Epithelial cell of proximal tubule (primary cell): ENCODE data around the gene CYP21A2. TPM values are rescaled to one million over a fixed set of nuclear protein-coding genes. Genes with fewer than 3 reads are reported as not detected.
"Not testable (repeated sequence)": the region's sequence is repeated elsewhere in the genome, so short reads cannot be mapped to it uniquely, and the experiment has no call there.

Experiments used
- DNase-seq: peaks from one replicate; pipeline ENCODE4 v3.0.0-alpha.2; 2011; ENCODE audit warnings: low read depth
- H3K4me3 ChIP-seq: 2 replicates; pipeline ENCODE4 v1.5.1; 2011; ENCODE audit warnings: low read depth, mild to moderate bottlenecking, low read length
- total RNA-seq: library from RNA; depleted of rRNA; stranded (reverse); fragments of >200 nt; gene quantifications from 2 replicates; pipeline ENCODE4 v1.2.3, GENCODE V29; 2015

CYP21A2 gene
- total RNA-seq, 1 donor from 2014 or later: not detected

DNA sequence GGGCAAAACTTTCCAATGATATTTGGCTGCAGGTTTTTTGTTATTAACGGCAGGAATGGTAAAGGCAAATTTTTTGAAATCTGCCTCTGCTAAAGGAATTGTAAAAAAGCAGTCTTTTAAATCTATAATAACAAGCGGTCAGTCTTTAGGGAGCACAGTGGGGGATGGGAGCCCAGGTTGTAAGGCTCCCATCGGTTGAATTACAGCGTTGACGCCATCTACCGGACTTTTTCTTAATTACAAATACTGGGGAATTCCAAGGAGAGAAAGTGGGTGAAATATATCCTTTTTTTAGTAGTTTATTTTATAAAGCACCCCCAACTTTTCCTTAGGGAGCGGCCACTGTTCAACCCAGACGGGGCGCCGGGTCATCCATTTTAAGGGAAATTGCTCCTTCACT is 16.1 kb upstream of the CYP21A2 start:
- not testable (repeated sequence) for H3K4me3 ChIP-seq, DNase-seq

DNA sequence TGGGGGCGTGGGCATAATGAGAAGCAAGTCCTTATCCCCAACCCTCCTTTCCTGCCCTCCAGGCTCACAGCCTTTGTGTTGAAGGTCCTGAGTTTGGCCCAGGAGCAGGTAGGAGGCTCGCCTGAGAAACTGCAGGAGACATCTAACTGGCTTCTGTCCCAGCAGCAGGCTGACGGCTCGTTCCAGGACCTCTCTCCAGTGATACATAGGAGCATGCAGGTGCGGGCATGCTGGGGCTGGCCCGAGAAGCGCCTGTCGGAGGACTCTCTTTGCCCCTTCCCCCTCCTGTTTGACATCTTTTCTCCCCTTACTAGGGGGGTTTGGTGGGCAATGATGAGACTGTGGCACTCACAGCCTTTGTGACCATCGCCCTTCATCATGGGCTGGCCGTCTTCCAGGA is 9.6 kb upstream of the CYP21A2 start:
- DNase-seq: not testable (repeated sequence)

DNA sequence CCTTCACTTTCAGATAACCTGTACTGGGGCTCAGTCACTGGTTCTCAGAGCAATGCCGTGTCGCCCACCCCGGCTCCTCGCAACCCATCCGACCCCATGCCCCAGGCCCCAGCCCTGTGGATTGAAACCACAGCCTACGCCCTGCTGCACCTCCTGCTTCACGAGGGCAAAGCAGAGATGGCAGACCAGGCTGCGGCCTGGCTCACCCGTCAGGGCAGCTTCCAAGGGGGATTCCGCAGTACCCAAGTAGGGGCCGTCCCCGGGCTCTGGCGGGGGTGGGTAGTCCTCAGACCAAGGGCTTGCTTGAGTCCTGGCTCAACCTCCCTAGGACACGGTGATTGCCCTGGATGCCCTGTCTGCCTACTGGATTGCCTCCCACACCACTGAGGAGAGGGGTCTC is 8.7 kb upstream of the CYP21A2 start:
- H3K4me3 ChIP-seq, DNase-seq: not testable (repeated sequence)

More for the DNA sequence above, 9.6 kb upstream of the CYP21A2 start:
- H3K4me3 ChIP-seq: not testable (repeated sequence)

DNA sequence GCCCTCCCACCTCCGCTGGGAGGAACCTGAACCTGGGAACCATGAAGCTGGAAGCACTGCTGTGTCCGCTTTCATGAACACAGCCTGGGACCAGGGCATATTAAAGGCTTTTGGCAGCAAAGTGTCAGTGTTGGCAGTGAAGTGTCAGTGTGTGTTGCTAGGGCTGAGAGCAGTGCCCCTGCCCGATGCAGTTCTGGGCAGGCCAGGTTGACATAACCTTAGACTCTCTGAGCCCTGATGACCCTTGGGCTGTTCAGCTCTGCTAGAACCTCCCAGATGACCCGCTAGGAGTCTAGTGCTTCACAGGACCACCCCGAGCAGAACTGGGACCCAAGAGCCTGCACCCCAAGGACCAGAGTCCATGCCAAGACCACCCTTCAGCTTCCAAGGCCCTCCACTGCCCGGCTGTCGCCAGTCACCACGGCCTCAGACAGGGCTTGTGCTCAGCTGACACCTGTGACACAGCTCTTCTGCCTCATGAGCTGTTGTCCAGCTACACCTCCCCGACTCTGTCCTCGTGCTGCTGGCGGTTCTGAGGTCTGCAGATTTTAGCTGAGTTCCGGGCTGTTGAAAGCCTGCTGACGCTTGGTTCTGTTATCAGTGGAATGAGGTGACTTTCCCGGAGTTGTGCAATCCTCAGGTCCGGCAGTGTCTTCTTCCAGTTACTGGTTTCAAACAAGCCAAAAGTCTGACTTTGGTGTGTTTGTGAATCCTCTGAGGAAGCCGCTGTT is 2.8 kb upstream of the CYP21A2 start:
- DNase-seq, H3K4me3 ChIP-seq: not testable (repeated sequence)

DNA sequence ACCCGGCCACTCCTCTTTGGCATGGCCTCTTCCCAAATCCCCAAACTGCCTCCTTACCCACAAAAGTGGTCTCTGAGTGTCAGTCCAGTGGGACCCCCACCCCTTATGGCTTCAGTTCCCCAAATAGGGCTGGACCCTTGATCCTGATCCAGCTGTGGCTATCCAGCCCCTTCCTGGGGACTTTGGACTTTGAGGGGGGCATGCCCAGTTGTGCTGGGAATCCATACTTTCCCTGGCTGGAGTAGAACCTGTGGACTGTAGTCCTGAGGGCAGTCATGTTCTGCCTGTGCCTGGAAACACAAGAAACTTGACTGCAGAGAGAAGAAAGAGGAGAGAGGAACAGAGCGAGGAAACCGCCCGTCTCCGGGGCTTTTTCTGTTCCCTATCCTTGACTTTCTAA is 1.1 kb upstream of the CYP21A2 start:
- not testable (repeated sequence) for H3K4me3 ChIP-seq, DNase-seq

DNA sequence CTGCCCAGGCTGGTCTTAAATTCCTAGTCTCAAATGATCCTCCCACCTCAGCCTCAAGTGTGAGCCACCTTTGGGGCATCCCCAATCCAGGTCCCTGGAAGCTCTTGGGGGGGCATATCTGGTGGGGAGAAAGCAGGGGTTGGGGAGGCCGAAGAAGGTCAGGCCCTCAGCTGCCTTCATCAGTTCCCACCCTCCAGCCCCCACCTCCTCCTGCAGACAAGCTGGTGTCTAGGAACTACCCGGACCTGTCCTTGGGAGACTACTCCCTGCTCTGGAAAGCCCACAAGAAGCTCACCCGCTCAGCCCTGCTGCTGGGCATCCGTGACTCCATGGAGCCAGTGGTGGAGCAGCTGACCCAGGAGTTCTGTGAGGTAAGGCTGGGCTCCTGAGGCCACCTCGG is 663 bp downstream of the CYP21A2 start:
- not testable (repeated sequence) for H3K4me3 ChIP-seq, DNase-seq

DNA sequence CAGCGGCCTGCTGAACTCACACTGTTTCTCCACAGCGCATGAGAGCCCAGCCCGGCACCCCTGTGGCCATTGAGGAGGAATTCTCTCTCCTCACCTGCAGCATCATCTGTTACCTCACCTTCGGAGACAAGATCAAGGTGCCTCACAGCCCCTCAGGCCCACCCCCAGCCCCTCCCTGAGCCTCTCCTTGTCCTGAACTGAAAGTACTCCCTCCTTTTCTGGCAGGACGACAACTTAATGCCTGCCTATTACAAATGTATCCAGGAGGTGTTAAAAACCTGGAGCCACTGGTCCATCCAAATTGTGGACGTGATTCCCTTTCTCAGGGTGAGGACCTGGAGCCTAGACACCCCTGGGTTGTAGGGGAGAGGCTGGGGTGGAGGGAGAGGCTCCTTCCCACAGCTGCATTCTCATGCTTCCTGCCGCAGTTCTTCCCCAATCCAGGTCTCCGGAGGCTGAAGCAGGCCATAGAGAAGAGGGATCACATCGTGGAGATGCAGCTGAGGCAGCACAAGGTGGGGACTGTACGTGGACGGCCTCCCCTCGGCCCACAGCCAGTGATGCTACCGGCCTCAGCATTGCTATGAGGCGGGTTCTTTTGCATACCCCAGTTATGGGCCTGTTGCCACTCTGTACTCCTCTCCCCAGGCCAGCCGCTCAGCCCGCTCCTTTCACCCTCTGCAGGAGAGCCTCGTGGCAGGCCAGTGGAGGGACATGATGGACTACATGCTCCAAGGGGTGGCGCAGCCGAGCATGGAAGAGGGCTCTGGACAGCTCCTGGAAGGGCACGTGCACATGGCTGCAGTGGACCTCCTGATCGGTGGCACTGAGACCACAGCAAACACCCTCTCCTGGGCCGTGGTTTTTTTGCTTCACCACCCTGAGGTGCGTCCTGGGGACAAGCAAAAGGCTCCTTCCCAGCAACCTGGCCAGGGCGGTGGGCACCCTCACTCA is 1.4 kb downstream of the CYP21A2 start:
- not testable (repeated sequence) for DNase-seq, H3K4me3 ChIP-seq

DNA sequence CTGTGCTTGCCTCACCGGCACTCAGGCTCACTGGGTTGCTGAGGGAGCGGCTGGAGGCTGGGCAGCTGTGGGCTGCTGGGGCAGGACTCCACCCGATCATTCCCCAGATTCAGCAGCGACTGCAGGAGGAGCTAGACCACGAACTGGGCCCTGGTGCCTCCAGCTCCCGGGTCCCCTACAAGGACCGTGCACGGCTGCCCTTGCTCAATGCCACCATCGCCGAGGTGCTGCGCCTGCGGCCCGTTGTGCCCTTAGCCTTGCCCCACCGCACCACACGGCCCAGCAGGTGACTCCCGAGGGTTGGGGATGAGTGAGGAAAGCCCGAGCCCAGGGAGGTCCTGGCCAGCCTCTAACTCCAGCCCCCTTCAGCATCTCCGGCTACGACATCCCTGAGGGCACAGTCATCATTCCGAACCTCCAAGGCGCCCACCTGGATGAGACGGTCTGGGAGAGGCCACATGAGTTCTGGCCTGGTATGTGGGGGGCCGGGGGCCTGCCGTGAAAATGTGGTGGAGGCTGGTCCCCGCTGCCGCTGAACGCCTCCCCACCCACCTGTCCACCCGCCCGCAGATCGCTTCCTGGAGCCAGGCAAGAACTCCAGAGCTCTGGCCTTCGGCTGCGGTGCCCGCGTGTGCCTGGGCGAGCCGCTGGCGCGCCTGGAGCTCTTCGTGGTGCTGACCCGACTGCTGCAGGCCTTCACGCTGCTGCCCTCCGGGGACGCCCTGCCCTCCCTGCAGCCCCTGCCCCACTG is 2.3 kb downstream of the CYP21A2 start:
- not testable (repeated sequence) for DNase-seq, H3K4me3 ChIP-seq

DNA sequence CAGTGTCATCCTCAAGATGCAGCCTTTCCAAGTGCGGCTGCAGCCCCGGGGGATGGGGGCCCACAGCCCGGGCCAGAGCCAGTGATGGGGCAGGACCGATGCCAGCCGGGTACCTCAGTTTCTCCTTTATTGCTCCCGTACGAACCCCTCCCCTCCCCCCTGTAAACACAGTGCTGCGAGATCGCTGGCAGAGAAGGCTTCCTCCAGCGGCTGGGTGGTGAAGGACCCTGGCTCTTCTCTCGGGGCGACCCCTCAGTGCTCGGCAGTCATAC is 2.8 kb downstream of the CYP21A2 start:
- DNase-seq, H3K4me3 ChIP-seq: not testable (repeated sequence)

DNA sequence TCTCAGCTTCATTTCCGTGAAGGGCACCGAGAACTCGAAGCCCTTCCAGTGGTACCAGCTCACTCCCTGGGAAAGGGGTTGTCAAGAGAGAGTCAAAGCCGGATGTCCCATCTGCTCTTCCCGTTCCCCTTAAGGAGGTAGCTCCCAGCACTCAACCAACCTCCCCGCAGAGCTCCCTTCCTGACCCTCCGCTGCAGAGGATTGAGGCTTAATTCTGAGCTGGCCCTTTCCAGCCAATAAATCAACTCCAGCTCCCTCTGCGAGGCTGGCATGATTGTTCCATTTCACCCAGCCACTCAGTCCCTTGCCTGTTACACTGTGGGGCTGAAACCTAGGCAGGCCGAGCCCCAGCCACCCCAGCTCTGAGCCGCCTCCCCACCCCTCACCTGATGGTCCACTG is 3.2 kb downstream of the CYP21A2 start:
- not testable (repeated sequence) for H3K4me3 ChIP-seq, DNase-seq

DNA sequence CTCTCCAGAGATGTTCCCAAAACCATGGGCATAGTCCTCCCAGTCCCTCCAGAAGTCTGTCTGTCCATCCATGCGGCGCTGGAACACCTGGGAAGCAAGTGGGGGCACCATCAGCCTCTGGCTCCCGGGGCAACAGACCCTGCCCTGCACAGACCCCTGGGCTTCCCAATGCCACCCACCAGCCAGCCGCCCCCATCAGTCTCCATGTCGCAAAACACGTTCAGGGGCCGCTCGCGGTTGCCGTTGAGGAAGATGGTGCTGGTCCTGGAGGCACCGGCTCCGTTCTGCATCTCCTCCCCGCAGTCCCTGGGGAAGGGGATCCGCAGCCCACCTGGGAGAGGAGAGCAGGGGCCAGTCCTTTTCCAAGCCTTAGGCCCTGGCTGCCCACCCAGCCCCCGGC is 4.1 kb downstream of the CYP21A2 start:
- DNase-seq: not testable (repeated sequence)

DNA sequence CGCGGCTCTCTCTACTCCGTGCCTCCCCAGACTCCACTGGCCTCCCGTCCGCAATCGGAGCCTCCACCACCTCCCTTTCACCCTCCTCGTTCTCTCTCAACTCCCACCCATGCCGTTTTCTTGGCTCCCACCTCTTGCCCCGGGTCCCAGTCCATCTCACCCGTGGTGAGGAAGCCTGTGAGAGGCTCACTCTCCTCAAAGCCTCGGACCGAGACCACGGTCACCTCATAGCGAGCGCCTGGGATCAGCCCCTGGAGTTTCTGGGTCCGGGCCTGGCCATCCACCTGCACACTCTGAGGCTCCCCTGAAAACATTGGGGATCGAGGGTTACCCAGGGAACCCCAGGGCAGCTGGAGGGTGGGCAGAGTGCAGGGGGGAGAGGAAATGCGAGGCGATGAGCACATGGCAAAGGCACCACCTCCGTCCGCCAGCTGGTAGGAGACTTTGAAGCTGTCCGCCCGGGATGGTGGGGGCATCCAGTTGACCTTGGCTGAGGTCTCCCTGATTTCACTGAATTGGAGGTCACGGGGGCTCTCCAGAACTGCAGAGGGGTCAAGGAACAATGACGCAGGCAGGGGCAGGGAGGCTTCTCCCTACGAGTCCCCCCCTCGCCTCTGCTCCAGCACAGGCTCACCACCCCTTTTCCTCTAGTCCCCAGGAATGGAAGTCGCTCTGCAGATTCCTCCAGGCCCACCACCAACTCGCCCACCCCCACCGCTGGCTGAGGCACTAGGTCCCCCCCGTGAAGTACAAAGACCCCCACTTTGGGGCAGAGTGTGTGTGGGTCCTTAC is 5.6 kb downstream of the CYP21A2 start:
- DNase-seq, H3K4me3 ChIP-seq: not testable (repeated sequence)

More for the DNA sequence above, 4.1 kb downstream of the CYP21A2 start:
- H3K4me3 ChIP-seq: not testable (repeated sequence)

DNA sequence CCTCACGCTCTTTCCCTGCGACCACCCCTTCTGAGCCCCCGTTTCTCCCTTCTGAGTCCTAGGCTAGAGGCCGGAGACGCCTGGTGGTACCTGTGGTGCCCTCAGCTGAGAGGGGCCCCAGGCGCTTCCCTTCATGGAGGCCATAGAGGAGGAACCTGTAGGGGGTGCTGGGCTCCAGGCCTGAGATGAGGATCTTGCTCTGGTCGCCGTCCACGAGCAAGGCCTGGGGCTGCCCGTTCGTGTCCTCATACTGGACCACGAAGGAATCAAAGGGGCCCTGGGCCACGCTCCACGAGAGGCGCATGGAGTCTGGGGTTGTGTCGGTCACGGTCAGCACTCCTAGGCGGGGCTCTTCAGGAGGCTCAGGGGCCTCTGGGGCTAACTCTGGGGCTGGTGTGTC is 6.7 kb downstream of the CYP21A2 start:
- H3K4me3 ChIP-seq, DNase-seq: not testable (repeated sequence)
